HFFc6 (cell line): Measurements from ENCODE around the gene FFAR4. TPM values are rescaled to one million over a fixed set of nuclear protein-coding genes. Genes with fewer than 3 reads are reported as not detected.

Experiments used
- DNase-seq: peaks from one replicate; pipeline ENCODE4 v3.0.0-alpha.2; 2018
- H3K27ac Mint-ChIP-seq: 2 replicates; pipeline ENCODE4 v1.8.0; 2020; ENCODE audit warnings: mild to moderate bottlenecking, mixed read lengths
- H3K27me3 Mint-ChIP-seq: 2 replicates; pipeline ENCODE4 v1.8.0; 2021; ENCODE audit warnings: mild to moderate bottlenecking, moderate library complexity, mixed read lengths; ENCODE audit not compliant: insufficient read depth
- H3K36me3 Mint-ChIP-seq: 2 replicates; pipeline ENCODE4 v1.8.0; 2021; ENCODE audit warnings: low read depth, mixed read lengths
- H3K4me1 Mint-ChIP-seq: 2 replicates; pipeline ENCODE4 v1.8.0; 2020; ENCODE audit warnings: low read depth, mixed read lengths
- H3K4me3 Mint-ChIP-seq: 2 replicates; pipeline ENCODE4 v1.8.0; 2020; ENCODE audit warnings: mild to moderate bottlenecking, moderate library complexity, mixed read lengths
- H3K9me3 Mint-ChIP-seq: 2 replicates; pipeline ENCODE4 v1.8.0; 2020; ENCODE audit warnings: mild to moderate bottlenecking, mixed read lengths
- CTCF ChIP-seq: fragments of 200-600 bp; sonication (generic); IDR thresholded peaks from 2 replicates; pipeline ENCODE4 v1.5.0; 2021; ENCODE audit warnings: antibody characterized with exemption, mild to moderate bottlenecking
- total RNA-seq, 6 experiments: library from RNA; stranded (reverse); fragmentation: NEBNext Ultra II Directional; extraction: Animal tissue kit (Norgen Biotek cat#: 25700); gene quantifications; 2 replicates in 1 of 6; 3 replicates in 5 of 6; pipeline ENCODE4 v1.2.3, GENCODE V29; 2021

The FFAR4 gene
- total RNA-seq, 6 experiments from 2014 or later, result not detected

- TF ChIP-seq CTCF, result 0 out of 2 replicates have a peak, but pooled peaks have one; percentile 21
- Mint-ChIP-seq H3K36me3 (no peaks in the 10 kb centered on the region), H3K27ac (no peak overlapping the region), H3K27me3 (peaks cover 31% of the 10 kb centered on the region), H3K9me3 (no peaks in the 10 kb centered on the region), H3K4me1 (no peaks in the 10 kb centered on the region), H3K4me3 (no peak overlapping the region)
- no peak for DNase-seq
Measured at GRCh38 chr10:93596539-93596938, 30.1 kb downstream of the FFAR4 start.

GRCh38 chr10:93597075-93597599 lies 30.7 kb downstream of the FFAR4 start:
- H3K4me3 Mint-ChIP-seq, result no peak overlapping the region
- no peaks in the 10 kb centered on the region for H3K4me1 Mint-ChIP-seq
- H3K27ac Mint-ChIP-seq, result no peak overlapping the region
- no peaks in the 10 kb centered on the region for H3K9me3 Mint-ChIP-seq
- TF ChIP-seq CTCF, result no peak
- peaks cover 33% of the 10 kb centered on the region for H3K27me3 Mint-ChIP-seq
- no peak for DNase-seq
- no peaks in the 10 kb centered on the region for H3K36me3 Mint-ChIP-seq

DNA sequence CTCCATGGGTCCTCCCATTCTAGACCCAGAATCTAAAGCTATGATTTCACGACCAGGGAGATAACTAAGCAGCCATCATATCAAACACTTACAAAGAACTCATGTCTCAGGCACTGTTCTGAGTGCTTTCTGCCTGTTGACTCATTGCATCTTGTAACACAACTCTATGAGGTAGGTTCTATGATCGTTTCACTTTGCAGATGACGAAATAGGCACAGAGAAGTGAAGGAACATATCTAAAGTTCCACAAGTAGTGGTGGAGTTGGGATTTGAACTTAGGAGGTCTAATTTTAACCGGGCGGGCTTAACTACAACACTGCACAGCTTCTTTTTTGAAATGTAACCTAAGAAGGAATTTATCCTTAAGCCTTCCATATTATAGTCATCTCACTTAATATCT lies 31.7 kb downstream of the FFAR4 start:
- H3K4me1 Mint-ChIP-seq, result no peaks in the 10 kb centered on the region
- H3K27me3 Mint-ChIP-seq, result peaks cover 36% of the 10 kb centered on the region
- no peaks in the 10 kb centered on the region for H3K9me3 Mint-ChIP-seq
- H3K4me3 Mint-ChIP-seq, result no peak overlapping the region
- H3K36me3 Mint-ChIP-seq, result no peaks in the 10 kb centered on the region
- no peak for TF ChIP-seq CTCF
- no peak for DNase-seq
- H3K27ac Mint-ChIP-seq, result no peak overlapping the region

DNA sequence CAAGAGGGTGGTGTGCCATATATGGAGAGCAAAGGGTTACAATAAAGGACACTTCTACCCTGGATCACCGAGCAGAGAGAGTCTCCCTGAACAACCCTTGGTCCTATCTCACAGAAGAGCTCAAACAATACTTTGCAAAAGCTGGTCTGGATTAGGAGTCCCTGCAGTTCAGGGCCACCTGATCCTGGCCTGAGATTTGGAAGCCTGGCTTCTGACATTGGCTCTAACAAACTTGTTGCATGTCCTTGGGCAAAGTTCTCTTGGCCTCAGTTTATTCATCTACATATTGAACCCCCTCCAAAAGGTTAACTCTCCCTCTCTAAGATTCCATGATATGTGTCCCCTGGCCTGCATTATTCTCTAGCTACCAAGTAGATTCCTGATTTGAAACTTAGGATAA lies 32.9 kb downstream of the FFAR4 start:
- H3K27ac Mint-ChIP-seq, result no peak overlapping the region
- no peak for DNase-seq
- H3K27me3 Mint-ChIP-seq, result peaks cover 32% of the 10 kb centered on the region
- no peak overlapping the region for H3K4me3 Mint-ChIP-seq
- H3K4me1 Mint-ChIP-seq, result no peaks in the 10 kb centered on the region
- no peak for TF ChIP-seq CTCF
- H3K36me3 Mint-ChIP-seq, result no peaks in the 10 kb centered on the region
- H3K9me3 Mint-ChIP-seq, result no peaks in the 10 kb centered on the region

DNA sequence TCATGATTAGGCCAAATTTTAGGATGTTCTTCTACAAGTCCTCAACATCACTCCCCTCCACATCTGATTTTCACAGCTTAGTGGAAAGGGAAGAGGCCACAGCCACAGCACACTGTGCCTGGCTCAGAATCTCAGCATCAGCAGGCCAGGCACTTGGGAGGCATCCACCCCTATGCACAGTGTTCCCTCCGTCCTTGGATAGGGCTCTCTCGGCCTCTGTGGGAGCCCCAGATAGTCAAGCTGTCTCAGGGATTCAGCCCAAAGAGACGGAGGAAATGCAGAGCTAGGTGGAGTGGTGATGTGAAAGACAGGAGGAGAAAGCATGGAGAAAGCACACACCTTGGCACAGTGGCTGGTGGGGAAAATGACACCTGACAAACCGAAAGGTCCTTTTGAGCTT lies 33.3 kb downstream of the FFAR4 start:
- no peak for TF ChIP-seq CTCF
- Mint-ChIP-seq H3K9me3 (no peaks in the 10 kb centered on the region), H3K27me3 (peaks cover 32% of the 10 kb centered on the region), H3K36me3 (no peaks in the 10 kb centered on the region), H3K27ac (no peak overlapping the region), H3K4me1 (no peaks in the 10 kb centered on the region), H3K4me3 (no peak overlapping the region)
- DNase-seq, result no peak
